Hepatocyte (in vitro differentiated cells): ENCODE data around the gene NDST3.

Experiments
- CTCF ChIP-seq: fragments of 200-600 bp; sonication (generic); IDR thresholded peaks from 2 replicates; pipeline ENCODE4 v1.5.1; 2016; ENCODE audit warnings: antibody characterized with exemption, mild to moderate bottlenecking; ENCODE audit not compliant: poor library complexity
- EZH2 ChIP-seq: fragments of 200-600 bp; sonication (generic); IDR thresholded peaks from 2 replicates; pipeline ENCODE4 v1.6.1; 2016; ENCODE audit warnings: antibody characterized with exemption, mild to moderate bottlenecking, borderline replicate concordance
- EZH2phosphoT487 ChIP-seq: fragments of 200-600 bp; sonication (generic); IDR thresholded peaks from one replicate; pipeline ENCODE4 v1.6.1; 2018; ENCODE audit warnings: antibody characterized with exemption, mild to moderate bottlenecking, low read depth, moderate library complexity; ENCODE audit not compliant: unreplicated experiment, severe bottlenecking

- TF ChIP-seq CTCF (no peak), EZH2phosphoT487 (no peak), EZH2 (no peak)
Measured at GRCh38 chr4:118285931-118286330, 251.6 kb downstream of the NDST3 start.
